Measurements from ENCODE around the gene GPC3.

DNA sequence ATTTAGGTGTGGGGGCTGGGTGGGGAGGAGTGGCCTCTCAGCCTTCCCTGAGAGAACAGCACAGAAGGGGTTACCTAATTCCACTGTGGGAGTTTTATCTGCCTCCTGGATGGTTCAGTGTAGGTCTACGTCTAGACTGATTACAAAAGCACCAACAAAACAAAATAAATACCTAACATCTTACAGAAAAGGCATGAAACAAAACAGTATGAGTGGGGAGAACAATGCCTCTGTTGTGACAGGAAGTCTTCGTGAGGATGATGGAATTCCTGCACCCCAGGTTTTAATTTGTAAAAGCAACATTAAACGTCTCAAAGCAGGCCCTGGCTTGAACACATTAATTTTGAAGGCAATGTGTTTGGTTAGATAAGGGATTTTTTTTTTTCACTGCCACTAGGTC lies 458.0 kb downstream of the GPC3 start:
- TF ChIP-seq, protein P1, sequence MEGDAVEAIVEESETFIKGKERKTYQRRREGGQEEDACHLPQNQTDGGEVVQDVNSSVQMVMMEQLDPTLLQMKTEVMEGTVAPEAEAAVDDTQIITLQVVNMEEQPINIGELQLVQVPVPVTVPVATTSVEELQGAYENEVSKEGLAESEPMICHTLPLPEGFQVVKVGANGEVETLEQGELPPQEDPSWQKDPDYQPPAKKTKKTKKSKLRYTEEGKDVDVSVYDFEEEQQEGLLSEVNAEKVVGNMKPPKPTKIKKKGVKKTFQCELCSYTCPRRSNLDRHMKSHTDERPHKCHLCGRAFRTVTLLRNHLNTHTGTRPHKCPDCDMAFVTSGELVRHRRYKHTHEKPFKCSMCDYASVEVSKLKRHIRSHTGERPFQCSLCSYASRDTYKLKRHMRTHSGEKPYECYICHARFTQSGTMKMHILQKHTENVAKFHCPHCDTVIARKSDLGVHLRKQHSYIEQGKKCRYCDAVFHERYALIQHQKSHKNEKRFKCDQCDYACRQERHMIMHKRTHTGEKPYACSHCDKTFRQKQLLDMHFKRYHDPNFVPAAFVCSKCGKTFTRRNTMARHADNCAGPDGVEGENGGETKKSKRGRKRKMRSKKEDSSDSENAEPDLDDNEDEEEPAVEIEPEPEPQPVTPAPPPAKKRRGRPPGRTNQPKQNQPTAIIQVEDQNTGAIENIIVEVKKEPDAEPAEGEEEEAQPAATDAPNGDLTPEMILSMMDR (conservative IDR thresholded peaks at IDR 0.05), result no peak
- no peak for TF ChIP-seq EZH2 (IDR thresholded peaks at IDR 0.05; ENCODE audit: low read depth)
